Prostate gland (tissue), 2 donors: ENCODE measurements around the gene CSTF2.

Experiments used
- POLR2A ChIP-seq: fragments of 450-650 bp; IDR thresholded peaks from one replicate; pipeline ENCODE4 v1.6.1; 2016; ENCODE audit warnings: antibody characterized with exemption, mild to moderate bottlenecking
- POLR2AphosphoS5 ChIP-seq: sonication (generic); formaldehyde crosslinking; IDR thresholded peaks from one replicate; pipeline ENCODE4 v1.6.1; 2017; ENCODE audit warnings: antibody characterized with exemption
- TF ChIP-seq, protein P1 (sequence below), 4 experiments: fragments of 200-600 bp in 2 of 4; fragments of 450-650 bp in 2 of 4; sonication (generic) in 2 of 4; IDR thresholded peaks; 1 replicate in 3 of 4; 2 replicates in 1 of 4; pipeline ENCODE4 v1.5.1; 2016 to 2019; ENCODE audit warnings: antibody characterized with exemption in 4 of 4, mild to moderate bottlenecking in 2 of 4, moderate library complexity in 2 of 4

DNA sequence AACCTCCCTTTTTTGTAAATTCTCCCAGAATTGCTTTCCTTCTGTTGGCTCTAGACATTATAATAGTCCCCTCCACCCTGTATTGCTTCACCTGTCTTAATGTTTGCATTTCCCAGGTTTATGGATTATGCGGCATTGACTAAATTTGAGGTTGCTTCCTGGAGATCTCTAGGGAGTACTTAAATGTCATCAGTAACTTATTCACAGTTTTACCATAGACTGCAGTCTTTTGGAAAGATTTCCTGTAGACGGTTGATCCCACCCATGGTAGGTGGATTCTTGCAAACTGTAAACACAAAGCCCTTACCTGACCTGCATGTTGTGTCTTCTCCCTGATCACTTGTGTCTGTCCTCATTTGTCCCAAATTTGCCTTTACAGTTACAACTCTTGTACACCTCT is 60.2 kb downstream of the CSTF2 start:
- TF ChIP-seq, protein P1, sequence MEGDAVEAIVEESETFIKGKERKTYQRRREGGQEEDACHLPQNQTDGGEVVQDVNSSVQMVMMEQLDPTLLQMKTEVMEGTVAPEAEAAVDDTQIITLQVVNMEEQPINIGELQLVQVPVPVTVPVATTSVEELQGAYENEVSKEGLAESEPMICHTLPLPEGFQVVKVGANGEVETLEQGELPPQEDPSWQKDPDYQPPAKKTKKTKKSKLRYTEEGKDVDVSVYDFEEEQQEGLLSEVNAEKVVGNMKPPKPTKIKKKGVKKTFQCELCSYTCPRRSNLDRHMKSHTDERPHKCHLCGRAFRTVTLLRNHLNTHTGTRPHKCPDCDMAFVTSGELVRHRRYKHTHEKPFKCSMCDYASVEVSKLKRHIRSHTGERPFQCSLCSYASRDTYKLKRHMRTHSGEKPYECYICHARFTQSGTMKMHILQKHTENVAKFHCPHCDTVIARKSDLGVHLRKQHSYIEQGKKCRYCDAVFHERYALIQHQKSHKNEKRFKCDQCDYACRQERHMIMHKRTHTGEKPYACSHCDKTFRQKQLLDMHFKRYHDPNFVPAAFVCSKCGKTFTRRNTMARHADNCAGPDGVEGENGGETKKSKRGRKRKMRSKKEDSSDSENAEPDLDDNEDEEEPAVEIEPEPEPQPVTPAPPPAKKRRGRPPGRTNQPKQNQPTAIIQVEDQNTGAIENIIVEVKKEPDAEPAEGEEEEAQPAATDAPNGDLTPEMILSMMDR (IDR thresholded peaks at IDR 0.05) = no peak
- TF ChIP-seq POLR2A = no peak
- TF ChIP-seq POLR2AphosphoS5 = no peak
